Mesothelial cell of epicardium (in vitro differentiated cells): ENCODE measurements around the gene POMC. TPM values are rescaled to one million over a fixed set of nuclear protein-coding genes. Genes with fewer than 3 reads are reported as not detected.
"Not testable (repeated sequence)": the region's sequence is repeated elsewhere in the genome, so short reads cannot be mapped to it uniquely, and the experiment has no call there.

Source experiments
- DNase-seq, 2 experiments: peaks; one replicate each; pipeline ENCODE4 v3.0.0; 2021; ENCODE audit warnings: low spot score in 2 of 2; ENCODE audit not compliant: unreplicated experiment in 2 of 2
- H3K27ac Mint-ChIP-seq: 2 replicates; pipeline ENCODE4 v1.8.0; 2021; ENCODE audit warnings: mixed read lengths
- H3K27me3 Mint-ChIP-seq: 2 replicates; pipeline ENCODE4 v1.8.0; 2021; ENCODE audit warnings: low read depth, mixed read lengths
- H3K36me3 Mint-ChIP-seq: 2 replicates; pipeline ENCODE4 v1.8.0; 2021; ENCODE audit warnings: mixed read lengths
- H3K4me1 Mint-ChIP-seq: 2 replicates; pipeline ENCODE4 v1.8.0; 2021; ENCODE audit warnings: mixed read lengths
- H3K4me3 Mint-ChIP-seq: 2 replicates; pipeline ENCODE4 v1.8.0; 2021; ENCODE audit warnings: mild to moderate bottlenecking, moderate library complexity, mixed read lengths
- H3K9me3 Mint-ChIP-seq: 2 replicates; pipeline ENCODE4 v1.8.0; 2021; ENCODE audit warnings: mixed read lengths
- CTCF ChIP-seq: fragments of 200-600 bp; sonication (generic); IDR thresholded peaks from one replicate; pipeline ENCODE4 v1.5.0; 2021; ENCODE audit warnings: antibody characterized with exemption; ENCODE audit not compliant: unreplicated experiment
- total RNA-seq: library from RNA; stranded (reverse); gene quantifications from 3 replicates; pipeline ENCODE4 v1.2.1, GENCODE V29; 2021

Gene POMC
- total RNA-seq, 1 donor from 2014 or later: not detected

GRCh38 chr2:25159949-25160348, 8.4 kb downstream of the POMC start:
- TF ChIP-seq CTCF: no peak
- Mint-ChIP-seq H3K27ac (peak overlapping the region; percentile 15), H3K27me3 (peaks cover 12% of the 10 kb centered on the region), H3K4me1 (peaks cover 13% of the 10 kb centered on the region), H3K9me3 (no peaks in the 10 kb centered on the region), H3K36me3 (peaks cover 4% of the 10 kb centered on the region), H3K4me3 (no peak overlapping the region)
- no peak for DNase-seq

- H3K4me1 Mint-ChIP-seq: peaks cover 13% of the 10 kb centered on the region
- no peak overlapping the region for H3K27ac Mint-ChIP-seq
- H3K4me3 Mint-ChIP-seq: no peak overlapping the region
- DNase-seq: no peak
- H3K9me3 Mint-ChIP-seq: no peaks in the 10 kb centered on the region
- no peak for TF ChIP-seq CTCF
- peaks cover 3% of the 10 kb centered on the region for H3K27me3 Mint-ChIP-seq
- peaks cover 17% of the 10 kb centered on the region for H3K36me3 Mint-ChIP-seq
Measured at GRCh38 chr2:25158096-25158852, 10.1 kb downstream of the POMC start.

GRCh38 chr2:25155401-25155800, 13.0 kb downstream of the POMC start:
- Mint-ChIP-seq H3K27ac (no peak overlapping the region), H3K9me3 (no peaks in the 10 kb centered on the region), H3K36me3 (peaks cover 19% of the 10 kb centered on the region), H3K27me3 (no peaks in the 10 kb centered on the region), H3K4me1 (peaks cover 10% of the 10 kb centered on the region), H3K4me3 (no peak overlapping the region)
- DNase-seq: no peak
- no peak for TF ChIP-seq CTCF

- Mint-ChIP-seq H3K27ac (no peak overlapping the region), H3K9me3 (no peaks in the 10 kb centered on the region), H3K36me3 (peaks cover 28% of the 10 kb centered on the region), H3K27me3 (no peaks in the 10 kb centered on the region), H3K4me3 (no peak overlapping the region), H3K4me1 (no peaks in the 10 kb centered on the region)
- TF ChIP-seq CTCF: no peak
- no peak for DNase-seq
Measured at GRCh38 chr2:25151718-25152117, 16.7 kb downstream of the POMC start.

GRCh38 chr2:25150993-25151392, 17.4 kb downstream of the POMC start:
- not testable (repeated sequence) for H3K9me3 Mint-ChIP-seq, H3K4me1 Mint-ChIP-seq, H3K27ac Mint-ChIP-seq, H3K27me3 Mint-ChIP-seq, DNase-seq, H3K4me3 Mint-ChIP-seq
- peaks cover 31% of the 10 kb centered on the region for H3K36me3 Mint-ChIP-seq

GRCh38 chr2:25149646-25150045, 18.7 kb downstream of the POMC start:
- no peak for TF ChIP-seq CTCF
- Mint-ChIP-seq H3K9me3 (no peaks in the 10 kb centered on the region), H3K4me1 (no peaks in the 10 kb centered on the region), H3K27ac (no peak overlapping the region), H3K27me3 (no peaks in the 10 kb centered on the region), H3K4me3 (no peak overlapping the region), H3K36me3 (peaks cover 28% of the 10 kb centered on the region)
- no peak for DNase-seq
